HG03575 (cell line): Measurements from ENCODE around the gene CFAP97D1.

Experiments used
- ATAC-seq: cut with Tn5 transposase; IDR thresholded peaks from one replicate; pipeline ENCODE4 v1.9.1; 2021; ENCODE audit not compliant: unreplicated experiment, insufficient number of reproducible peaks, low FRiP score; ENCODE audit errors: extremely low read depth

CFAP97D1 gene

DNA sequence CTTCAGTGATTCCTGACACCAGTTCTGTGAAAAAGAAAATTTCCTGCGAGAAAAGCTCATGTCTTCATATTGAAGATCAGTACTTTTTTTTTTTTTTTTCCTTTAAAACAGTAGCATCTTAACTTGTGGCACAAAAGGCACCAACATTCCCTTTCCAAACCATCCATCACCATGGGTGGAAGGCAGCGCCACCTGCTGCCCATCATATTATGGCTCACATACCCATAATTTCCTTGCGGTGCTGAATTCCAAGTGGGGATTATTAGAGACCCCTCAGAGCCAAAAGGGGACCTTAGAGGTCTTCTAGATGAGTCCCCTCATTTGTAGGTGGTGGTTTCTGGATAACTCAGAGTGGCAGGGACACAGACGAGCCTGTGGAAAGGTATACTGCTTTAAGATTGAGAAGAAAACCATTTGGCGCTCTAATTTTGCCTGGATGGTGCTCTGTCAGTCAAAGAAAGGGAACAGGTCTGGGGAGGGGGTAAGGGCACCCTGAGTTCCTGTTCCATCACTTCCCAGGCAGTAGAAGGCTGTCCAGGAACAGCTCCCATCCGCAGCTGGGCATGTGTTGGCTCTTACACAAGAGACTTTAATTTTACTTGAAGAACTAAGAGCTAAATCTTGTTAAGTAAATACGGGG lies 13.7 kb upstream of the CFAP97D1 start:
- no peak for ATAC-seq

- ATAC-seq, result no peak
Measured at GRCh38 chr17:43767053-43767712, 13.1 kb upstream of the CFAP97D1 start.

GRCh38 chr17:43767713-43768059 lies 12.5 kb upstream of the CFAP97D1 start:
- no peak for ATAC-seq

DNA sequence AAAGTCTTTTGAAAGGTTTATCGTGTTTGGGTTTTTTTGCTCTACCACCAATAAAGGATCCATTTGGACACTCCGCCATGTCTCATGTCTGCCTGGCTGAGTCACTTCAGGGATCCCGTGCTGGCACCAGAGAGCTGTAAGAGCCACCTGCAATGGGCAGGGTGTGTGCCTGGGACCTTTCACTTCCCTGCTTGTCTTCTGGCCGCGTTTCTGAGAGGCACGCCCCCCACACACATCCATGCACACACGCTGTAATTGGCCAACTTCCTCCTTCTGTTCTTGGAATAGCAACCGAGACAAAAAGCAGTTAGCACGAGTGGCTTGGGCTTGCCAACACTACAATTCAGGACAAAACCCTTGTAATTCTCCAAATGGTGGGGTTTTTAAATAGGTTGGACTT lies 11.9 kb upstream of the CFAP97D1 start:
- ATAC-seq, result no peak

DNA sequence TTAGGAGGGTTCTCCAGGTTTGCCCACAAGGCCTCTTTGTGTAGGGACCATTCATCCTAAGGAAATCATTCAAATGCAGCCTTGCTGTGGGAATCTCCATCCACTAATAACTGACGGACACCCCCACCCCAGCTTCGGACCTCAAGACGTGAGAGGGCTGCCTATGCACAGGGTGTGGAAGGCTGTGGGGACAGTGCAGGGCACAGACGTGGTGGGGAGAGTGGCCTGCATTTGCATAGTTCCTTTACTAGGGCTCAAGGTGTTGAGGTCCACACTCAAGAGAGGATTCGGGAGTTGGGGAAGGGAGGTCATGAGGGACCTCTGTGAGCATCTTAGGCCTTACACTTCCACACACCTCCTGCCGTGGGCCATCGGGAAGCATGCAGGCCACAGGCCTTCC lies 11.3 kb upstream of the CFAP97D1 start:
- no peak for ATAC-seq

GRCh38 chr17:43769426-43769825 lies 10.8 kb upstream of the CFAP97D1 start:
- ATAC-seq, result no peak

DNA sequence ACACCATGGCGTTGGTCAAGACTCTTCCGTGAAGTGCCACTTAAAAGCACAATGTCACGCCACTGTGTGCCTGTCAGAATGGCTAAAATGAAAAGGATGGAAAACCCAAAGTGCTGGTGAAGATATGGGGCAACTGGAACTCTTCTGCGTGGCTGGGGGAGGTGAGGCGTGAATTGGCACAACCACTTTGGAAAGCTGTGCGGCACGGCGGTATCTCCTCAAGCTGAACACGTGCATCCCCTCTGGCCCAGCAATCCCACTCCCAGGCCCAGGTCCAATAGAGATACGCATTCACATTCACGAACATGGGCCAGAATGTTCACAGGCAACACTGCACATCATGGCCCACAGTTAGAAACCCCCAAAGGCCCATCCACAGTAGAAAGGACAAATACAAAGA lies 10.4 kb upstream of the CFAP97D1 start:
- ATAC-seq, result no peak

GRCh38 chr17:43770957-43771356 lies 9.3 kb upstream of the CFAP97D1 start:
- no peak for ATAC-seq

- ATAC-seq, result no peak
Measured at GRCh38 chr17:43771463-43771862, 8.8 kb upstream of the CFAP97D1 start.

- ATAC-seq, result no peak
Measured at GRCh38 chr17:43772877-43773648, 7.2 kb upstream of the CFAP97D1 start.

DNA sequence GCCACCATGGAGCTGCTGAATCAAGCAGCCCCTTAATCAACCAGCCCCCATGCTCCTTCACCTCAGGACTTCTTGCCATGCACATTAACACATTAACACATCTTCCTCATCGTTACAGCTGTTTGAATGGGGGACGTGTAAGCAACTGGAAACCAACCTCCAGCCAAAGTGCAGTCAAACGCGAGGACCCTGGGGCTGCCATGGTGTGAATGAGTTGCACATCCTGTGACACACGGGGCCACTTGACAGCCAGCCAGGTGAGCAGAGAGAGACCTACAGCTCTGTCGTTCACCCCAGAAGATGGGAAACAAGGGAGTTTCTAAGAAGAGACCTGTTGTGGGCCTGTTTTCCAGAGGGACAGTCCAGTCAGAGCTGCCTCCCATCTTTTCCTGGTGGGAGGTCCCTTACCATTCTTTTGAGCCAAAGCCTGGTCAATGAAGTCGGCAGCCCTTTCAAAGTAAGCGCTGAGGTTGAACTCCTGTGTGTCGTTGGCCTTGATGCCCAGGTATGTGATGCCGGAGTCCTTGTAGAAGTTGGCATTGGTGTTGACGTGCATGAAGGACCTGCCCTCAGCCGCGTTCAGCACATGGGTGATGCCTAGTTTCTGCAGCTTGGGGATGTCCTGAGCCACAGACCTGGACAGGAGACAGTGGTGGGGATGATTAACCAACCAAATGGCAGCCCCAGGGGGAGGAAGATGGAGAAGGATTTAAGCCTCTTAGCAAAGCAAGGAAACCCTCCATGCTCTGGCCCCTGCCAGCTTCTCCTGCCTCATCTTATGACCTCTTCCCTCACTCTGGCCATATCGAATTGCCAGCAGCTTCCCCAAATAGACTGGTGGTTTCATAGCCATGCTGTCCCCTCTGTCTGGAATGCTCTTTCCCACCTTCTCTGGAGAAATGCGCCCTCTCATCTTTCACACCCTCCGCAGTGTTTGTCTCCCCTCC lies 5.7 kb upstream of the CFAP97D1 start:
- ATAC-seq, result no peak

DNA sequence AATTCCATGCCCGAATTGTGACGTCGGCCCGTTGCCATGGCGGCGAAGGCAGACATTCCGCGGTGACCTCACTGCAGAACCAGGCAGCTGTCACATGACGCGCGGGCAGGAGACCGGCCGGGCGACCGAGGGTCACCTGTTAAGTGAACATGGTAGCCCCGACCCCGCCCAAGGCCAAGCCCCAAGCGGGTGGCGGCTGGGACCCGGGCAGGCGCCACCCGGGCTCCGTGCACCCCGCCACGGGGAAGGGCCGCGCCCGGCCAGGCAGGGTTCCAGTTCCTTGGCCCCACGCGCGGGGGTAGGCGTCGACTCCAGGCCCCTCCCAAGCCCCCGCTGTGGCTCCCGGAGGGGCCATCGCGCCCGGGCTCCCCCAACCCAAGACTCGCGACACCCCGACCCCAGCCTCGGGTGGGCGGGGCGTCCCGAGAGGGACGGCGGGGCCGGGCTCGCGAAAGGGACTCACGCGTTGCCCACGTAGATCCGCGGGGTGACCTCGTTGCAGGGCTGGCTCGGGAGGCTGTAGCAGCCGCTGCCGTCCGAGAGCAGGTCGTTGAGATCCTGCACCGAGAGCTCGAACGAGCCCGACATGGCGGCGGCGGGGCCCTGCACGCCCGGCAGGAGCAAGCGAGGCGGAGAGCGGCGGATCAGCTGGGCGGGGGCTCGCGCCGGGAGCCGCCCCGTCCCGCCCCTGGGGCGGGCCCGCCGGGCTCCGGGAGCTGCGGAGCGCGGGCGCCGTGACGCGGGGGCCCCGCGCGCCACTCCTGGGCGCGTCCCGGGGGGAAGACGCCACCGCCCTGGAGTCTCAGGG lies 1.7 kb upstream of the CFAP97D1 start, which contains the start of gene DUSP3:
Gene DUSP3, minus strand, starts transcription at position 641 of the 808 bp plus-strand sequence. Its CDS starts 53 bp downstream, at position 588.
- ATAC-seq, result no peak

DNA sequence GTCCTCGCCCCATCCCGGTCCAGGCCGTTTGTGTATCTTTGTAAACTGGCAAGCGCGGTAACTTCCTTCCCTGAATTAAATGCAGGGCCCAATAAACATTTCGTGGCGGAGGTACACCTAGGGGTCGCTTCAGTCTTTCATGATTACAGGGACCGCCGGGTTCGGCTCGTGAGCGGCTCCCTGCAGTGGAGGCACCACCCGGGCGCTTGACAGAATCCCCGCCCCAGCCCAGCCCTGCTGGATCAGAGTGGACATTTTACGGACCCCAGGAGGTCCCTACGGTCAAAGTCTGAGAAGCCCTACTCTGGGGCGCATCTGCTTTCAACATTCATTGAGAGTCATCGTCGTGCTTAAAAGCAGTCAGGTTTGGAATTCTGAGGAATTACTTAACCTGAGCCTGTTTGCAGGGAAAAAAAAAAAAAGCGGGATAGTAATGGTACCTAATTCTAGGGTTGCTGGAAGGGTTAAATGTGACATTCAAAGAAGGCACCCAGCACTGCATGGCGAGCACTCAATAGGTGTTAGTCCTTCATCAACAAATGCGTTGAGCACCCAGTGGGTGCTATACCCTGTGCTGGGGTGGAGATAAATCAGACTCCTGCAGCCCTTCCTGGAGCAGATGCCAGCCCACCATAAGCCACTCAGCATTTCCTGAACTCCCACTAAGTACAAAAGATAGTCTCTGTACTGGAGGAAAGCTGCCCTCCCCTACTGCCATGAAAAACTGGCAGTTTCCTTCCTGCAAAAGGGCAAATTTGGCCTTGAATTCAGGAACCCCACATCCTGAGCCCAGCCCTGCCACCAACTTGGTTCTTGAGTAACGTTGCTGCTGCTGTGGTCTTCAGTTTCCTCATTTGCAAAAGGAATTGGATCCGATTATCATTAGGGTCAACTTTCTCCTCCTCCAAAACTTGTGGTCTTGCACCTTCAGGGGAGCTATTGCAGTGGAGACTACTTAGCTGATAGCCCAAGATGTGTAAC lies 800 bp upstream of the CFAP97D1 start:
- no peak for ATAC-seq

DNA sequence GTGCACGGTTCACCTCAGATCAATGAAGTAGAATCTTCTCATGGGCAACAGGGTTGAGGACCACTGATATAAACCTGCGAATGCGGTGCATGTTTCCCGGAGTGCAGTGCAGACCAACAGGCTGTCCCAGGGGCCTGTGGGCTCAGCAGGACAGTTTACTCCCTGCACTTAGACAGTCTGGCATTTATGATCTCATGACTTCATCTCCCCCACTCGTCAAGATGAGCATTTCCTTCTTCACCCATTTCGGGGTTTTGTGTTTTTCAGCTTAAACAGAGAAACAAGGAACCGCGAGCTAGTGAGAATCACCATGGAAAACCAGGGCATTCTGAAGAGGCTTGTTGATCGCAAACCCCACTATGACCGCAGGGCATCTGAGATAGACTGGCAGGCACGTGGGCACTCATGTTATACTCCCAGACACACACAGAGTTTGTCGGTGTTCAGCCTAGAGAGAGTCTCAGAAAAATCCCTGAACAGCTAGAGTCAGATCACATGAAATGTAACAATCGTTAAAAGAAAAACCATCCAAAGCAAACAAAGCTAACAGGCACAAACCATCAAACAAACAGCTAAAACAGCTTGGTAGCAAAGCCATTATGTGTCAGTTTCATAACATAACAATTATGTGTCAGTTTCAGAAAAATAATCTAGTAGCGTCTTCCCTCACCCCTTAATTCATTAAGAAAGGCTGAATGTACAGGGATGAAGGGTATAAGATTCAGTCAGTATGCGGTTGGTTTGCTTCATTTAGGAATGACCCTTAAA lies 2.9 kb downstream of the CFAP97D1 start:
- no peak for ATAC-seq

- no peak for ATAC-seq
Measured at GRCh38 chr17:43784068-43784467, 3.8 kb downstream of the CFAP97D1 start.

- ATAC-seq, result no peak
Measured at GRCh38 chr17:43784628-43785101, 4.4 kb downstream of the CFAP97D1 start.
